ENCODE results near the gene DHX32.
A peak's percentile ranks its signal among the peaks of the same experiment; 100 is the strongest.
"Not testable (repeated sequence)": the region's sequence is repeated elsewhere in the genome, so short reads cannot be mapped to it uniquely, and the experiment has no call there.

The DHX32 gene

DNA sequence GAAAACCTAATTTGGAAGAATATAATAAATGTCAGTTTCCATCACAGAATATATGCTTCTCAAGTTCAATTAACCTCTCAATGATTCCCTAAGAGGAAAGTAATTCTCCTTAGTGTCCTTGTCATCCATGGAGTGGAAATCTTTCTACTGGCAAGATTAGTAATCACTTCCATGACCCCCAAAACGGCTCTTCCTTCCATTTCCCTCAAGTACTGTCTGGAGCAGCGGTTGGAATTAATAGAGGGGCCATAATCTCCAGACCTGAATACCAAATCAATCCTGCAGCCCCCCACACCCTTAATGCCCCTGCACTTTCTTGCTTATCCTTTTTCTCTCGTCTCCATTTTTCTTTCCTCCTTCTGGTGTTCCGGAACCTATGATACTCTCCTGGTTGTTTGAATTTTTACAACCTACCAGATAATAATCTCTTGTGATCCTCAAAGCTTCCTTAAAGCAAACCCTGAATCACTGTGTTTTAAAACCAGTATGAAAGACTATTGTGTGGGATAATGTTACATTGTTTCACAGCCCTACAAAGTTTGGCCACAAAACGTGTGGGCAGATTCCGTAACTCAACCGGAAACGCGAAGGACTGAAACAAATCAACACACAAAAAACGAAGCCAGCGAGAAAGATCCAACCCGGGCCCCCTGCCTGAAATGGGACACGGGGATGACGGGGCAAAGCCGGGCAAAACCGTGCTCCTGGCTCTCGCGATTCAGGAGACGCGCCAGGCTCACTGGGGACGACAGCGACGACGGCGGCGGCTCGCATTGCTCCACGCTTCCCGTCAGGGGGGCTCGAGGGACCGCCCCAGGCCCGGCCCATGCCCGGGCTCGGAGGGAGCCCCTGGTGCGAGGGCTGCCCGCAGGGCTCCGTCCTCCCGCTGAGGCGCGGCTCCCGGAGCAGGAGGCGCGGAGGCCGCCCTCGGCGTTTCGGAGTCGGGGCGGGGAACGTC, 14.3 kb upstream of the DHX32 start:
- peak; percentile 71 for DNase-seq (ENCODE audit: low spot score)

DNA sequence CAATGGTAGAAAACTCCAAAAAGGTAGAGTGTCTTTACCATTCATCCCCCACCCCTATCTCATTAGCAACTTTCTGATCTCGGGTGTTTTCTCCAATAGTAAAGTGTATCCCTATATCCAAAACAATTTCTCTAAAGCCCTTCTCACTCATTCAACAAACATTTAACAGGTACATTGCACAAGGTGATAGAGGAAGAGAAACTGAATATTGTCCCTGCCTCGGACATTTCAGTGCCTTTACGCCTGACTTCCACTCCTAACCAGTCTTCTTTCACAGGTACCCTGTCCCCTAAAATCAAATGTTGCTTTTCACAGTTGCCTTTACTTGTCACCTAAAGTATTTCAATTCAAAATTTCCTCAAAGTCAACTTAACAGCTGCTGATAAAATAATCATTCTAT, 13.1 kb upstream of the DHX32 start:
- DNase-seq (ENCODE audit: low spot score): not testable (repeated sequence)

DNA sequence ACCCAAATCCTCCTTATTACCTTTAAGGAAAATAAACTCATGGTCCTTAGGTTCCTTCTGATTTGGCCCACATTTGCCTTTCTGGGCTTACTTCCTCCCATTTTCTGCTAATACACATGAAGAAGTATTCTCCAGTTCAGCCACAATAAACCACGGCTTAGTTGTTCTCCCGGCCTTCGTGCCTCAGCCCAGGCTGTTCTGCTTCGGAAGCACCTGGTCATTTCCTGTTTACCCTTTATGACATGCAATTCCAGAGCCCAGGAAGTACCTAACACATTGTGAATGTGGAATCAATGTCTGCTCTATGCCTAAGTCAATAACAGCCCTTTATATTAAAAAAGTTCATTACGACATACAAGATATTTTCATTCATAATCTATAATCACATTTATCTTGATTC, 11.3 kb upstream of the DHX32 start:
- not testable (repeated sequence) for DNase-seq (ENCODE audit: low spot score)

DNA sequence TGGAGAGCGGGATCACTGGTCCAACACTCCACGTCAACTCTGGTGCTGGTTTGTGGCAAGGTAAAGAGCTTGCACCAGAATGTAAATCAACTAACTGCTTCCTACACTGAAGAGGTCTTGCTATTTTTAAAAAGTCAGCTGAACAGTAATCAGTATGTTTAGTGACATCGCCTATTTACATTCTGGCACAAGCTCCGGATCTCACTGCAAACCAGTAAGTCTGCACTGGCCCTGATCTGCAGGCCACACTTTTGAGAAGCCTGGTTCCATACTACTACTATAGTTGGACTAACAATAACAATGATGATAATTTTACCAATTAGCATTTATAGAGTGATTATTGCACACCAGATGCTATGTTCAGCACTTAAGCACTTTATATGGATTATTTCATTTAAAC, 8.3 kb upstream of the DHX32 start:
- DNase-seq (ENCODE audit: low spot score): not testable (repeated sequence)

DNA sequence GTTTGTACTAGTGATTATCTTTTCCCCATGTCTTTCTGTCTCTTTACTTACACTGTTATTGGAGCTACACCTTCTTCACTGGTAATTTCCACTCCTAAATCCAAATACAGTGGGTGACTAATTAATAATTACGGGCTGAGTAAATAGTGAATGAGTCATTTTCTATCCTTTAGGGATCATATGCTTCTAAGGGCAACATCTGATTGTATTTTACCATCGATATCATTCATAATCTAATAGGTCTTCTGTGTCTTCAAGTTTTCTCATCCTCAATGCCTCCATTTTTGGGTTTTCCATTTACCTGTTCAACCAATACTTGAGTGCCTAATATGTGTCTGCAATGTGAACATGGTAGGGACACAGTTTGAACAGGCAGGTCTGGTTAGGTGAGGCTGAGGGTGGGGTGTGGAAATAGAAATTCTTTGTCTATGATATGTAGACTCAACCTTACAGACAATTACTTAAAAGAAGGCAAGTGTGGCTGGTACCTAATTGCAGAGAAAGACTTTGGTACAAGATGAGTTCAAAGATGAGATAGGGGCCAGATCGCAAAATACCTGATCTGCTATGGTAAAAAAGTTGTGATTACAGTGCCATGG, 5.9 kb upstream of the DHX32 start:
- no peak for DNase-seq (ENCODE audit: low spot score)

DNA sequence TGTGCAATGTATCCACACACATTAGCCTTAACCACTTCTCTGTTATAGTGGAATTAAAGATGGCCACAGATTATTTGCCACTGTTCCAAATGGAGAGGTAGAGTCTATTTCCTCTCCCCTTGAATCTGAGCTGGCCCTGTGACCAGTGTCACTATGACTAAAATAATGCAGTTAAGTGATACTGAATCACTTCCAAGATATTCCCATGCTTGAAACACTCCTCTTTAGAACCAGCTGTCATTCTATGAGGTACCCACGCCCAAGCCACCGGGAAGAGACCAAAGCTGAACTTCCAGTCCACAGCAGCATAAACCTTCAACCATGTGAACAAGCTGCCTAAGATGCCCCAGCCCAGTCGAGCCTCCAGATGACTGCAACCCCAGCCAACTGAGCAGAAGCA, 2.1 kb upstream of the DHX32 start:
- no peak for DNase-seq (ENCODE audit: low spot score)

DNA sequence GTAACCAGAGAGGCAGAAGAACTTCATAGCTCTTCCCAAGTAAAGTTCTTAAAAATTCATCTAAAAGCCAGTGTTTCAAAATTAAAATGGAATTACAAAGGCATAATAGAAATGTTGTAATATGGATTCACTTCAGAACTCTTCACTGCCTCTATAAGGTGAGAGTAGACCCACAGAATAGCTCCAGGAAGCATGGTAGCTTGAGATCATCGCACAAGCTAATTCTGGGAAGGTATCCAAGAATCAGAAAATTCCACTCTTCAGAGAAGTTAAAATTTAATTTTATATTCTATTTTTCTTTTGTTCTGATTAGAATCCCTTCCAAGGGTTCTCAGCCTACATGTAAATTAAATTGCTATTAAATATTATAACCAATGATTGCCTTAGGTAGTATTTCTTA, 1.5 kb upstream of the DHX32 start:
- no peak for DNase-seq (ENCODE audit: low spot score)

DNA sequence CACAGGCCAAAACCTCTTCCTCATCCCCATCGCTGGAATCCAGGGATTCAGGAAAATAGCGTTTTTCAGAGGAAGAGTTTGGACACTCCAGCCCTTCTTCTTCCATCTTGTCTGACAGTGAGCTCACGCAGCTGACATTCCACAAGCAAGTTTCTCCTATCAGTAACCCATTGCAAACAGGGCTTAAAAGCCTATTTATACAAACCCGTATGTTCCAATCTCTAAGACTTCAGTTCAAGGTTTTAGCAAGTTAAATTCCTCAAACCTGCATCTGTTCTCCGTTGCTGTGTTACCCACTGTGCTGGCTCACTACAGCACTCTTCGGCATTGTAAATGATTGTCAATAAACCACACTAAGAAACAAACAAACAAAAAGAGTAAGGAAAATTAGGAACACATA, 373 bp downstream of the DHX32 start:
- no peak for DNase-seq (ENCODE audit: low spot score)

DNA sequence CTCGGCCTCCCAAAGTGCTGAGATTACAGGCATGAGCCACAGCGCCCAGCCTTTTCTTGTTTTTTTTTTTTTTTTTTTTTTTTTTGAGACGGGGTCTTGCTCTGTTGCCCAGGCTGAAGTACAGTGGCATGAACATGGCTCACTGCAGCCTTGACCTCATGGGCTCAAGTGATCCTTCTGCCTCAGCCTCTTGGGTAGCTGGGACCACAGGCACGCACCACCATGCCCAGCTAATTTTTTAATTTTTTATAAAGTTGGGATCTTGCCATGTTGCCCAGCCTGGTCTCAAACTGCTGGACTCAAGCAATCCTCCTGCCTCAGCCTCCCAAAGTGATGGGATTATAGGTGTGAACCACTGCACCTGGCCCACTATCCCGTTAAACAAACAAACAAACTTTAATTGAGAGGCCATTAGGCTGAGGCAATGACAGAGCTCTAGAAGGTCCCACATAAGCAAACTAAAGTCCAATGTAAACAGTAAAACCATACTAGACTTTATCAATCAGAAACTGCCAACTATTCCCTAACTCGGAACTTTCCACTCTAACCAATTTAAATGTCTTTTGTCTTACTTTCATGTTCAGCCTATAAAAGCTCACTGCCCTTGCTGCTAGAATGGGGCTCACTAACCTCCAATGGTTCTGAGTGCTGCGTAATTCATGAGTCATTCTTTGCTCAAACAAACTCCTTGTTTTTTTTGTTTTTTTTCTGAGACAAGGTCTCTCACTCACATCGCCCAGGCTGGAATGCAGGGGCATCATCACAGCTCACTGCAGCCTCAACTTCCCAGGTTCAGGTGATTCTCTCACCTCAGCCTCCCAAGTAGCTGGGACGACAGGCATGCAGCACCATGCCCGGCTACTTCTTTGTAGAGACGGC, 1.9 kb downstream of the DHX32 start:
- peak; percentile 72 for DNase-seq (ENCODE audit: low spot score)

DNA sequence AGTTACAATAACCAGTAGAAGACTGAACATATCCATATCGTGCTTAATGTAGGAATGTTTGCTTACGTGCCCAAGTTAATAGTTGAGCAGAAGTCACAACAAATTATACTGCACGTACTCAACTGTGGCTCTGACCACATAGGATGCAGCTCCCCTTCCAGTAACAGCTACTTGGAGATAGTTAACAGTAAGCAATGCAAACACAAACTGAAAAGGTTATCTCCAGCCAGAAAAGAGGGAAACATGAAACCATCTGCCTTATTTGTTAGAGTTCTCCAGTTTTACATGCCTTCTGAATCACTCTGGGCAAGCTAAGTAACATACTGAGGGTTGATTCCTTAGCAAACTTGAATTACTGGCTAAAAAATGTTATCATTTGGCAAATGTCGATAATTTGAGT, 9.8 kb downstream of the DHX32 start:
- no peak for DNase-seq (ENCODE audit: low spot score)

DNA sequence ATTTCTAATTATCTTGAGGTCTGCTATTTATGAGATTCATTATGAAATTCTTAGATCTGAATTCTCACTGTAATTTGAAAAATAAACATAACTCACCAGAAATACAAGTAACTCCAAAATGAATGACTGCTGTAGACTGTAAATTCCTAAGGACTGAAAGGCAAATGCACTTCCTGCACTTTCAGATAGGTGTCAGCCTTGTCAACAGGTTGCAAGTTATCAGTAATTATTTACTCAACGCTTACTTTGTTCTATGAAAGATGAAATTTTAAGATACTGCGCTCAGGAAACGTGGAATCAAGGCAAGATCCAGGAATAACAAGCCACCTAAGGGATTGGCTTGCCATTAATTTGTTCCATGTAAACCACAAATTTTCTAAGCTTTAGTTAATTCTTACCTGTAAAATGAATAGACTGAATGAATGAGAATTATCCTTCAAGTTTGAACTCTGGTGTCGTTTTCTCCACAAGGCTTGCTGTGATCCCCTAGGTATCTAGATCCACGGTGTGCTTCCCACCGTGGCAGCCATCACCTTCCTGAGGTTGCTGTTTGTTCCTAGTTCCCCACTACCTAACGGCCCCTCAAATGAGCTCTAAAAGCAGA, 12.6 kb downstream of the DHX32 start:
- DNase-seq (ENCODE audit: low spot score): peak; percentile 45

DNA sequence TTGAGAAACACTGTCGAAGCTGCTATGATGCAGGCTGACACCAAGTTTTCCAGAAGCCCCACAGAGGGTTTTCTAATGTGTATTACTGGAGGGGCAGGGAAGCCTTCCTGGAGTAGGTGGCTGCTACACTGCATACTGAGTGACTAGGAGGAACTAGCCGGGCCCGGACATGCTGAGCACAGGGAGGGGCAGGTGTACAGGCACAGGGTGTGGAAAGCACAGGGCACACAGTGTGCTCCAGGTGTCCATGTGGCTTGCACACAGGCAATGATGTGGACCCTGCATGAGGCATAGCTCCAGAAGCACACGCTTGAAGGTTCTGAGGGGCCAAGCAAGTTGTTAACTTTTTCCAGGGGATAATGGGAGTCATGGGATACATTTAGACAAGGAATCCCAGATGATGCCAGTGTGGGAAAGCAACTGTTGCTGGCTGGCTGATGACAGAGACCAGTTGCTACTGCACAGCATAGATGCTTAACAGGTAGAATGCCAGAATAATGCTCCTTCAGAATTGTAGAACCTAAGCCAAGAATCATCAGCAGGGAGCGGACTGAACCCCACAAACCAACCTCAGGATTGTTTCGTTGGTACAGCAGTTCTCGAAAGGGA, 14.6 kb downstream of the DHX32 start:
- no peak for DNase-seq (ENCODE audit: low spot score)

DNA sequence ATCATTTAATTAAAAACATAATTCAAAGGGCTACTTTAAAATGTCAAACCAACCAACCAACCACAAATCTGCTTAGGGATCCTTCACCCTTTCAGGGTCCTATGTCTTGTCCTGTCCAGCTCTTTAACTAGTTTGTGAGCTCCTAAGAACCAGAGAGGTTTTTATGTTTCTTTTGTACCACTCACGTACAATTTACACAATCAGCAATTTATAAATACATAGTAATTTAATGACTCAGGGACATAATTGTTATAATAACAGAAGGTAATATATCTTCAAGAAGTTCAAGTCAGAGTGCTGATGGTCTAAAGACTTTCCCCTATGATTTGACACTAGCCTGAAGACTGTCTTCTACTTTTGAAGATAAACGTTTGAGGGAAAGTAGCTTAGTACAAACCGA, 16.0 kb downstream of the DHX32 start:
- no peak for DNase-seq (ENCODE audit: low spot score)

DNA sequence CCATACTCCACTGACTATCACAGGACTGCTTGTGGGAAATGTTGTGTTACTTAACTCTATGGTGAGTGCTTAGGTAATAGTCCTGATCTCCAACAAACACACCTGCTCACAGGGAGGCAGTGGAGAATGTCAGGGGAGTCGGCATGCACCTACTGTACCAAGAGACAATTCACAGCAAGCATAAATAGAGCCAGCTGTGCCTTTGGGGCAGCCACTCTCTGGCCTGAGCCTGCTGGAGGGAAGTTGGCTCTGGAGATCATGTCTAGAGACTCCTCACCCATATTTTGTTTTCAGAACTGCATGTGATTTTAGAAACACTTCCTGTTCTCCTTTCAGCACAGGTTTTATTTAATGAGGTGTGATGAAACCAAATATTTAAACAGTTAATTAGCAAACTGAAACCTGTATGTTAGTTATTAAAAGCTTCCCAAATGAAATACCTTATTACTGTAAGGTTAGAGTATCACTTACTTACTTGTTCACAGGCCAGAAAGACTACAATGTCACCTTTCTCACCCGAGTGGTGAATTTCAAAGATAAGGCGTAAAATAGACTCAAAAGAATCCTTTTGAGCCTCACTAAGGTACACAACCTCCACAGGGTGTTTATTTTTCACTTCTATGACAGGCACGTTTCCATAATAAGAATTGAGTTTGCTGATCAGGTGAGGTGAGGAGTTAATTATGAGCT, 21.8 kb downstream of the DHX32 start:
- no peak for DNase-seq (ENCODE audit: low spot score)

DNA sequence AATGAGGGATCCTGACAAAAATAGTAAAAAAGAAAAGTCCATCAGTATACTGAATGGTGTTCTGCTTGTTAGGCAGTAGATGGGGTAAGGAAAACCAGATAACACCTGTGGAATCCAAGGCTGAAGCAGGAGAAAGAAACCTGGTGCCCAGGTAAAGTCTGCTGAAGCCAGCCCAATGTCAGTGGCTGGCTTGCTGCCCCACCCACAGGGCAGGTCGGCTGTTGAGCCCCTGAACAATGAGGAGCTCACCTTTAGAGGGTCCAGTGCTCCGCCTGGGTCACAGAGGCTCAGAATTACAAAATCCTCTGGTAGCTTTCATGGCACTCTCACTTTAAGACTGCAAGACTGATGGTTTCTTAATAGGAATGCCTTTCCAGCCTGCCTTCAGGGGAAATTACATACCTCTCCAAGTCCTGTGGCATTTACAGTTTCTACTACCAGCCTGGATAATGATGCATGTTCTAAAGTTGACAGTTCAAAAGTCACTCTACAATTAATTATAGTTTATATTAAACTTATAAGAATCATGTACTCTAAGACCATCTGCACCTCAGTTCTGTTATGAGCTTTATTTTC, 23.8 kb downstream of the DHX32 start:
- DNase-seq (ENCODE audit: low spot score): no peak

DNA sequence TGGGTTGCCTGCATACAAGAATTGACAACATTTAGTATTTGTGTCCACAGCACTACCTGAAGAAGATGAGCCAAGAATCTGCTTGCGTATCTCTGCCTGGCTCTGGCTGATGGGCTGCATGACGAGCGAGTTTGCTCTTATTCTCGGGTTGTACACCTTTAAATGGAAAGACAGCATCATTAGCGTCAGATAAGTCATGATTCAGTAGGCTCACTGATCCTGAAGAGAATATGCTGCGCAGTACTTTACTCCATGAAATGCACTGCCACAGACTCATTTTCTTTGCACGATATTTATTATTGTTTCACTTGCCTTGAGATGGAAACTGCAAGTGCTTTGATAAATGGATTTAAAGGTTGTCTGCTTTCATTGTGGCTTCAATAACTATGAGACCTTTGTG, 28.6 kb downstream of the DHX32 start:
- DNase-seq (ENCODE audit: low spot score): no peak

DNA sequence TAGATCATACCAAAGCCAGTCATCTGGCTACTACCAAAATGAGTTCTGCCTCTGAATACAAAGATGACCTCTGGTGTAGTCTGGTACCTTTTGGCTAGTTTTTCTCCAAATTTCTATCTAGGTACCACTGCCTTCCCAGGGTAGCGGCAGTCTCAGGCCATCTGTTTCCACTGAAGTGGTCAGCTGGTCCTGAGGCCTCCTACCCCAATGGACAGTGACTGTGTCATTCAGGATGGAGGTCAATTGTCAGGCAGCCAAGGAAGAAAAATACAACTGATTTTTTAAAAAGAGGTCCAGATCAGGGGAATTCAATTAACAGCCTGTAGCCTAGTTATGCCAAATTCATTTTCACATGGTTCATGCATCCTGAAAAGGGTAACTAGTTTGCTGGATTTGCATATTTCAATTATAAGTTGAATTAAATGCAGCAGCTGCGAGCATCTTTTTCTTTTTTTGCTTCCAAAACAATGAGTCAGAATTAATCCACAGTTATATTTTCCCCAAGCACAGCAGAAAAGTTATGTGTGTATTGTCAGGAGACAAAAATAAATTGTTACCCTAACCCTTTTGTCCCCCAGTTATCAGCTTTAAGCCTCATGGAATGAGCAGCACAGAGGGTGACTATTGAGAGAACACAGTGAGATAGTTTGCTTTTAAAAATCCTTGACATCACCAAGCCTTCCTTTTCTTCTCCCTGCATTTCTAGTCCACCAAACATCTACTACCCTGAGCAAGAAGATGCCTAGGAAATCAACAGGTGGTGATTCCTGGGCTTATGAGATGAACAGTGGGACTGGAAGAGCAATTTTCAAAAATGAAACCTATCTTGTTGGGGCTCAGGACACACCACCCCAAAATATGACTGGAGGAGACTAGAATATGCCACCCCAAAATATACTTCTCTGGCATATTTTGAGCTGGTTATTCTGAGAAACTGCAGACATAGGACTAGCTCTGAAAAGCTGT, 30.0 kb downstream of the DHX32 start:
- no peak for DNase-seq (ENCODE audit: low spot score)

DNA sequence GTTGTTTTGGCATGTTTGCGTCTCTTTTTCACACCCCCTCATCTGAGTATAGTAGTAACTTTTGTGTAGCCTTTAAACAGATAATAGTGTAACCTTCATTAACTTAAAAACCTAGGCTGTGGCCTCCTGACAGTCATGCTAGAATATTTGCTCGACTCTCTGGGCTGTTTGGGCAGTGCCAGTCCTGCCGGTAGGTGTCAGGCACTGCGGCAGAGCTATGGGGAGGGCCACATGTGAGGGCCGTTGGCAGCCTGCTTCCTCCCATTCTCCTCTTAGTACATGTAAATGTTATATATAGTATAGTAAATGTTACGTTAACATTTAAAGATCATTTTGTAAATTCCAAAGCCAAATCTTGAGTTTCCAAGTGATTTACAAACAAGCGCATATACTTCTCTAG, 31.6 kb downstream of the DHX32 start:
- DNase-seq (ENCODE audit: low spot score): no peak

DNA sequence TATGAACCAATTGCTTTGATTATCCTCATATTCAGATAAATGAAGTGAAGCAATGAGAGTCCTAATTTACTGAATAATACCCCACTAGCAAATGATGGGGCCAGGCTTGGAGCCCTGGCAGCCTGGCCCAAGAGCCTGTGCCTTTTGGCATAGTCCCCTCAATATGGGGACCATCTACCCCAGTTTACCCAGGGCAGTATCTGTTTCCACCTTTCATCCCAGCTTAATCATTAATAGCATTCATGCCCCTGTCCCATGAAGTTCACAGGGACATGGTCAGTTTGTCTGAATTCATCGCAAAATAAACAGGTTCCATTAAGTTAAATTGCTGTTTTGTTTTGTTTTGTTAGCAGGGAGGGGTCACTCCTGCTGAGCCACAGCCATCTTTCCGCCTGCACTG, 32.2 kb downstream of the DHX32 start:
- DNase-seq (ENCODE audit: low spot score): no peak

DNA sequence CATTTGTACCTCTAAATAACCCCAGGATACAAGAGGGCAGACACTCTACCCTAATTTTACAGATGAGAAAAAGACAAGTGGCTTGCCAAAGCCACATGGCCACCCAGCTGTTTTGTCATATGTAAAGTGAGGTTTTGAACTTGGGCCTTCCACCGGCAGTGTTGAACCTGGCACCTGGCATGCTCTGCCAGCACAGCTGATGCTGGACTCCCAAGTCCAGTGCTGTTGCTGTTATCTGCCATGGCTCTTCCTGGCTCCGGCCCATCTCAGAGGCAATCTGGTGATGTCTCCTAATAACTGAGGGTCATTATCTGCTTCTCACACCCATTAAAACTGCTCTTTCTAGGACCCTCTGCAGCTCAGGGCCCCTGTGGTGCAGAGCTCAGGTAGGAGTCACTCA, 32.7 kb downstream of the DHX32 start:
- no peak for DNase-seq (ENCODE audit: low spot score)

Measured in AG20443 (cell line).